Bronchial epithelial cell (primary cell): ENCODE measurements around the gene EPN1. TPM values are rescaled to one million over a fixed set of nuclear protein-coding genes. Genes with fewer than 3 reads are reported as not detected.

Experiments used
- DNase-seq: peaks from one replicate; pipeline ENCODE4 v3.0.0-alpha.2; 2010; ENCODE audit warnings: low read depth
- FAIRE-seq: peaks from 2 replicates; lab custom pipeline; 2011; peaks lifted over from hg19 to GRCh38; lab: Jason Lieb, UNC
- H3K27me3 ChIP-seq: 2 replicates; pipeline ENCODE4 v1.5.1; 2011; ENCODE audit warnings: low read length; ENCODE audit not compliant: control insufficient read depth, insufficient read depth
- H3K36me3 ChIP-seq: 2 replicates; pipeline ENCODE4 v1.5.1; 2011; ENCODE audit warnings: low read length; ENCODE audit not compliant: control insufficient read depth, insufficient read depth
- H3K4me3 ChIP-seq: 2 replicates; pipeline ENCODE4 v1.5.1; 2011; ENCODE audit warnings: mild to moderate bottlenecking, low read depth, low read length, control low read depth
- total RNA-seq: library from RNA; depleted of rRNA; stranded (reverse); fragments of >200 nt; gene quantifications from 2 replicates; pipeline ENCODE4 v1.2.1, GENCODE V29; 2014
- TF ChIP-seq, protein P1 (sequence below): IDR thresholded peaks from 2 replicates; pipeline ENCODE4 v1.5.1; 2011; ENCODE audit warnings: mild to moderate bottlenecking, moderate library complexity, low read length, control low read depth, inconsistent platforms; ENCODE audit not compliant: insufficient read depth, severe bottlenecking

EPN1 gene
- total RNA-seq, 1 donor from 2014 or later, result 28.2 TPM

DNA sequence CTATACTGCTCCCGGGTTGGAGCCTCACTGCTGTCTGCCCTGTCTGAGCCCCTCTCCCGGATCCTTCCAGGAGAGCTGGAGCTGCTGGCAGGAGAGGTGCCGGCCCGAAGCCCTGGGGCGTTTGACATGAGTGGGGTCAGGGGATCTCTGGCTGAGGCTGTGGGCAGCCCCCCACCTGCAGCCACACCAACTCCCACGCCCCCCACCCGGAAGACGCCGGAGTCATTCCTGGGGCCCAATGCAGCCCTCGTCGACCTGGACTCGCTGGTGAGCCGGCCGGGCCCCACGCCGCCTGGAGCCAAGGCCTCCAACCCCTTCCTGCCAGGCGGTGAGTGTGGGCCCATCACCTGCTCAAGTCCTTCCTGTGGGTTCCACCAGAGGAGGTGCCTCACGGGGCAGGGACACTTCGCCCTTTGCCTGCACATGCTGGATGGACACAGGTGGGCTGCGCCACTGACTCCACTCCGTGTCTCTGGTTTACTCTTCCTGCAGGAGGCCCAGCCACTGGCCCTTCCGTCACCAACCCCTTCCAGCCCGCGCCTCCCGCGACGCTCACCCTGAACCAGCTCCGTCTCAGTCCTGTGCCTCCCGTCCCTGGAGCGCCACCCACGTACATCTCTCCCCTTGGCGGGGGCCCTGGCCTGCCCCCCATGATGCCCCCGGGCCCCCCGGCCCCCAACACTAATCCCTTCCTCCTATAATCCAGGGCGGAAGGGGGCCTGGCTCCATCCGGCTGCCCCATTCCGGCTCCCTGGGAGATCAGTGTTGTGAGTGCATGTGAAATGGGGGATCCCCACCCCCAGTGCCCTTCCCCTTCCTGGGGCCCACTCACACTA lies 19.8 kb downstream of the EPN1 start:
- Histone ChIP-seq H3K4me3 (no peak overlapping the region), H3K36me3 (peaks cover 29% of the 10 kb centered on the region), H3K27me3 (no peaks in the 10 kb centered on the region)
- TF ChIP-seq, protein P1, sequence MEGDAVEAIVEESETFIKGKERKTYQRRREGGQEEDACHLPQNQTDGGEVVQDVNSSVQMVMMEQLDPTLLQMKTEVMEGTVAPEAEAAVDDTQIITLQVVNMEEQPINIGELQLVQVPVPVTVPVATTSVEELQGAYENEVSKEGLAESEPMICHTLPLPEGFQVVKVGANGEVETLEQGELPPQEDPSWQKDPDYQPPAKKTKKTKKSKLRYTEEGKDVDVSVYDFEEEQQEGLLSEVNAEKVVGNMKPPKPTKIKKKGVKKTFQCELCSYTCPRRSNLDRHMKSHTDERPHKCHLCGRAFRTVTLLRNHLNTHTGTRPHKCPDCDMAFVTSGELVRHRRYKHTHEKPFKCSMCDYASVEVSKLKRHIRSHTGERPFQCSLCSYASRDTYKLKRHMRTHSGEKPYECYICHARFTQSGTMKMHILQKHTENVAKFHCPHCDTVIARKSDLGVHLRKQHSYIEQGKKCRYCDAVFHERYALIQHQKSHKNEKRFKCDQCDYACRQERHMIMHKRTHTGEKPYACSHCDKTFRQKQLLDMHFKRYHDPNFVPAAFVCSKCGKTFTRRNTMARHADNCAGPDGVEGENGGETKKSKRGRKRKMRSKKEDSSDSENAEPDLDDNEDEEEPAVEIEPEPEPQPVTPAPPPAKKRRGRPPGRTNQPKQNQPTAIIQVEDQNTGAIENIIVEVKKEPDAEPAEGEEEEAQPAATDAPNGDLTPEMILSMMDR, result no peak
- DNase-seq (no peak), FAIRE-seq (no peak)

DNA sequence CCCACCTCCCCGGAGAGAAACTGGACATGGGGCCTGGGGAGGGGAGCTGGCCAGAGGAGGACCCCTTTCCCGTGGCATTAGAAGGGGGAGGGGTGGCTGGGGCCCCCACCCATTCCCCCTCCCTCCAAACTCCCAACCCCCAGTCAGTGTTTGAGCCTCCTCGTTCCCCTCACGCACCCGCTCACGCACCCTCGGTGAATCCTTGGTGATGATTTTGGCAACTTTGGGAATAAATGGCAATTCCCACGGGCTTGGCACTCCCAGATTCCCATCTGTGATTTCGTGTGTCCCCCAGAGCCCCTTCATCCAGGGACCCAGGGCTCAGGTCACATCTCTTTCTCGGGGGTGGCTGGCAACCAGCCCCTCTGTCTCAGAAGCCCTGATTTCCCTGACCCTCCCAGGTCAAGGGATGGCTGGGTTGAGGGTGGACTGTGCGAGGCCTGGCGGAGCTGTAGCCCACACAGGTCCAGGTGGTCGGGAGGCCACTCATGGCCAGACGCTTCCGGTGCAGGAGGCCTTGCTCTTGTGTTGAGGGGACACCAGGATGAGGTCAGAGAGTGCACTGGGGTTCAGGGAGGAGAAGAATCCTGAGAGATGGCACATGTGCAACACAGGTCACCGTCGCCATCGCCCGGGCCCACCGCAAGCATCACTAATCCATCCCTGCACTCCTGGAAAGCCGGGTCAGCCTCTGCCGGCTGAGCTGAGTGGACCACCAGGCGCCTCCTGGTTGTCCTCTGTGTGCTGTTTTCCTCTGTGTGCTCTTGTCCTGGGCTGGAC lies 20.7 kb downstream of the EPN1 start:
- FAIRE-seq (no peak), DNase-seq (no peak)
- Histone ChIP-seq H3K27me3 (no peaks in the 10 kb centered on the region), H3K36me3 (peaks cover 22% of the 10 kb centered on the region), H3K4me3 (no peak overlapping the region)
- TF ChIP-seq, protein P1, result no peak

- no peaks in the 10 kb centered on the region for H3K27me3 ChIP-seq
- FAIRE-seq (no peak), DNase-seq (no peak)
- peaks cover 22% of the 10 kb centered on the region for H3K36me3 ChIP-seq
- TF ChIP-seq, protein P1, result no peak
- no peak overlapping the region for H3K4me3 ChIP-seq
Measured at GRCh38 chr19:55696301-55697068, 21.5 kb downstream of the EPN1 start.

DNA sequence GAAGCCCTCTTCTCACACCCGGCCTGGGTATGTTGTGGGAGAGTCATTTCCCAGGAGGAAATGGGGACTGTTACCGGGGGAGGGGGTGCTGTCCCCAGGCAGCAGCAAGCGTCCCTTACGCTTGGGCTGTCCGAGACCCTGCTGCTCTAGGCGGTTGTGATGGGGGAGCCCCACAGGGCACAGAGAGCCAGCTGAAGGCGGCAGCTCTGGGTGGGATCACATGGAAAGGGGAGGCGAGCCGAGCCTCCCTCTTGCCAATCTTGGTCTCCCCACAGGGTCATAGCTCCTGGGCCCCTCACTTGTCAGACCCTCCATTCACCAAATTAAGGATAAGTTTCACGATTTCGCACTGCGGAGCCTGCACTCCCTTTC lies 22.0 kb downstream of the EPN1 start:
- DNase-seq (no peak), FAIRE-seq (no peak)
- Histone ChIP-seq H3K36me3 (peaks cover 21% of the 10 kb centered on the region), H3K27me3 (no peaks in the 10 kb centered on the region), H3K4me3 (no peak overlapping the region)
- TF ChIP-seq, protein P1, result no peak

GRCh38 chr19:55697698-55698097 lies 22.7 kb downstream of the EPN1 start:
- no peak for DNase-seq
- peaks cover 21% of the 10 kb centered on the region for H3K36me3 ChIP-seq
- no peak overlapping the region for H3K4me3 ChIP-seq
- TF ChIP-seq, protein P1, result no peak
- no peaks in the 10 kb centered on the region for H3K27me3 ChIP-seq
- FAIRE-seq, result no peak
